Gastroesophageal sphincter (tissue), 4 donors: ENCODE measurements around the gene DDX46. TPM values are rescaled to one million over a fixed set of nuclear protein-coding genes. Genes with fewer than 3 reads are reported as not detected.
"Not testable (repeated sequence)": the region's sequence is repeated elsewhere in the genome, so short reads cannot be mapped to it uniquely, and the experiment has no call there.

Source experiments
- ATAC-seq: fragments of 150-250 bp; one replicate; pipeline ENCODE4 v1.9.1; 2016; ENCODE audit warnings: mild to moderate bottlenecking, moderate library complexity
- H3K27ac ChIP-seq, 4 donors: fragments of 200-600 bp; sonication (generic) in 3 of 4; 1 replicate in 3 of 4; 2 replicates in 1 of 4; pipeline ENCODE4 v1.5.1; 2016 to 2019
- H3K27me3 ChIP-seq: fragments of 200-600 bp; sonication (generic); one replicate; pipeline ENCODE4 v1.5.1; 2019
- H3K36me3 ChIP-seq, 2 donors: fragments of 200-600 bp; sonication (generic); one replicate each; pipeline ENCODE4 v1.5.1; 2019; ENCODE audit warnings: control low read depth in 1 of 2
- H3K4me1 ChIP-seq, 3 donors: fragments of 200-600 bp; sonication (generic); 1 replicate in 2 of 3; 2 replicates in 1 of 3; pipeline ENCODE4 v1.5.1; 2016 to 2019; ENCODE audit warnings: control low read depth in 2 of 3
- H3K4me3 ChIP-seq, 2 donors: fragments of 200-600 bp; sonication (generic); one replicate each; pipeline ENCODE4 v1.5.1; 2019; ENCODE audit warnings: mild to moderate bottlenecking in 1 of 2, moderate library complexity in 1 of 2
- H3K9me3 ChIP-seq, 3 donors: fragments of 200-600 bp; sonication (generic); one replicate each; pipeline ENCODE4 v1.5.1; 2017 to 2019; ENCODE audit warnings: control low read depth in 2 of 3
- CTCF ChIP-seq, 4 experiments: fragments of 200-600 bp in 2 of 4; fragments of 450-650 bp in 2 of 4; sonication (generic) in 1 of 4; IDR thresholded peaks; one replicate each; pipeline ENCODE4 v1.5.1; 2017 to 2019; ENCODE audit warnings: antibody characterized with exemption in 4 of 4, mild to moderate bottlenecking in 2 of 4, moderate library complexity in 2 of 4
- EP300 ChIP-seq: sonication (generic); formaldehyde crosslinking; IDR thresholded peaks from one replicate; pipeline ENCODE4 v1.6.1; 2017; ENCODE audit warnings: antibody characterized with exemption, mild to moderate bottlenecking
- POLR2A ChIP-seq, 2 donors: fragments of 450-650 bp; IDR thresholded peaks; one replicate each; pipeline ENCODE4 v1.6.1; 2017; ENCODE audit warnings: antibody characterized with exemption in 2 of 2, mild to moderate bottlenecking in 2 of 2, moderate library complexity in 1 of 2
- POLR2AphosphoS5 ChIP-seq: sonication (generic); formaldehyde crosslinking; IDR thresholded peaks from one replicate; pipeline ENCODE4 v1.6.1; 2017; ENCODE audit warnings: antibody characterized with exemption
- WGBS, 2 donors: methylation state at CpG; one replicate each; pipeline ENCODE4 v1.1.5; 2018; ENCODE audit warnings: low coverage in 1 of 2; 5-methylcytosine and 5-hydroxymethylcytosine counted together
- total RNA-seq, 4 donors: library from RNA; depleted of rRNA; stranded (reverse); fragments of >200 nt; gene quantifications; one replicate each; pipeline ENCODE4 v1.1.0, GENCODE V29; 2016

DDX46 gene
- total RNA-seq, result 10 to 100 TPM; 30.4 to 53.5 (median 40.2) TPM

- peak; percentile 99 for ATAC-seq
- Histone ChIP-seq H3K36me3 (peaks cover 0 to 4% of the 10 kb centered on the region in 2 donors), H3K4me1 (peaks cover 0 to 33% (median 9%) of the 10 kb centered on the region in 3 donors), H3K27ac (peak within 1 kb of the TSS; percentile 30 to 83 (median 82)), H3K4me3 (peak within 1 kb of the TSS; percentile 81 to 91), H3K9me3 (no peaks in the 10 kb centered on the region), H3K27me3 (no peaks in the 10 kb centered on the region)
- 0 to 1% methylated on average over 9 to 12 of the region's 73 CpGs for WGBS, 2 donors
- TF ChIP-seq POLR2AphosphoS5, result peak; percentile 77
- peak; percentile 55 to 73 for TF ChIP-seq POLR2A (IDR thresholded peaks at IDR 0.05)
- no peak for TF ChIP-seq EP300
- peak; percentile 33 to 88 (median 64) for TF ChIP-seq CTCF (IDR thresholded peaks at IDR 0.05)
Measured at GRCh38 chr5:134758504-134759341, at the start of gene DDX46. DDX46 (plus strand) TSS chr5:134758779; CDS start chr5:134758939, 160 bp downstream.

- no peak for TF ChIP-seq POLR2A (IDR thresholded peaks at IDR 0.05)
- TF ChIP-seq CTCF (IDR thresholded peaks at IDR 0.05), result no peak
- no peak for TF ChIP-seq POLR2AphosphoS5
- TF ChIP-seq EP300, result no peak
- Histone ChIP-seq H3K27me3 (no peaks in the 10 kb centered on the region), H3K36me3 (peaks cover 0 to 99% of the 10 kb centered on the region in 2 donors), H3K27ac (no peak overlapping the region), H3K9me3 (no peaks in the 10 kb centered on the region), H3K4me3 (no peak overlapping the region), H3K4me1 (no peaks in the 10 kb centered on the region)
- ATAC-seq, result no peak
- WGBS, 2 donors, result 70 to 100% methylated on average over 1 to 5 of the region's 5 CpGs
Measured at GRCh38 chr5:134714120-134714519, 44.5 kb upstream of the DDX46 start.

GRCh38 chr5:134714541-134714940, 44.0 kb upstream of the DDX46 start:
- Histone ChIP-seq H3K27me3 (no peaks in the 10 kb centered on the region), H3K4me1 (no peaks in the 10 kb centered on the region), H3K9me3 (no peaks in the 10 kb centered on the region), H3K4me3 (no peak overlapping the region), H3K27ac (no peak overlapping the region), H3K36me3 (peaks cover 0 to 99% of the 10 kb centered on the region in 2 donors)
- ATAC-seq, result no peak
- WGBS, 2 donors, result 84 to 97% methylated on average over 3 of the region's 3 CpGs
- TF ChIP-seq POLR2A (IDR thresholded peaks at IDR 0.05) (no peak), CTCF (IDR thresholded peaks at IDR 0.05) (no peak), EP300 (no peak), POLR2AphosphoS5 (no peak)

GRCh38 chr5:134715466-134715865, 43.1 kb upstream of the DDX46 start:
- H3K4me3 ChIP-seq, ATAC-seq, H3K4me1 ChIP-seq, H3K9me3 ChIP-seq, H3K27me3 ChIP-seq, H3K27ac ChIP-seq: not testable (repeated sequence)
- H3K36me3 ChIP-seq, result peaks cover 0 to 99% of the 10 kb centered on the region in 2 donors
- 77 to 92% methylated on average over 2 to 4 of the region's 4 CpGs for WGBS, 2 donors

- Histone ChIP-seq H3K27me3 (no peaks in the 10 kb centered on the region), H3K9me3 (no peaks in the 10 kb centered on the region), H3K27ac (no peak overlapping the region), H3K4me3 (no peak overlapping the region), H3K36me3 (peaks cover 0 to 57% of the 10 kb centered on the region in 2 donors), H3K4me1 (no peaks in the 10 kb centered on the region)
- no peak for TF ChIP-seq POLR2AphosphoS5
- no peak for ATAC-seq
- WGBS, 2 donors, result 81 to 88% methylated on average over 1 of the region's 1 CpG
Measured at GRCh38 chr5:134724872-134725271, 33.7 kb upstream of the DDX46 start.

- ATAC-seq, result no peak
- WGBS, 2 donors, result 50 to 57% methylated on average over 2 to 3 of the region's 3 CpGs
- H3K9me3 ChIP-seq, result no peaks in the 10 kb centered on the region
- no peaks in the 10 kb centered on the region for H3K27me3 ChIP-seq
- H3K27ac ChIP-seq, result no peak overlapping the region
- TF ChIP-seq POLR2A (IDR thresholded peaks at IDR 0.05) (no peak), POLR2AphosphoS5 (no peak)
- peaks cover 0 to 8% (median 0%) of the 10 kb centered on the region in 3 donors for H3K4me1 ChIP-seq
- H3K4me3 ChIP-seq, result no peak overlapping the region
- no peaks in the 10 kb centered on the region for H3K36me3 ChIP-seq
Measured at GRCh38 chr5:134732819-134733218, 25.8 kb upstream of the DDX46 start.
